HepG2 (cell line): ENCODE results near the gene SLC2A10. TPM values are rescaled to one million over a fixed set of nuclear protein-coding genes. Genes with fewer than 3 reads are reported as not detected.
A peak's percentile ranks its signal among the peaks of the same experiment; 100 is the strongest.

Experiments used
- ARNT2 ChIP-seq: sonication (generic); formaldehyde crosslinking; IDR thresholded peaks from 2 replicates; pipeline ENCODE4 v1.8.0; 2022; ENCODE audit warnings: mild to moderate bottlenecking, low read depth, missing genetic modification reagents, moderate library complexity
- CHD4 ChIP-seq: fragments of 200-600 bp; sonication (generic); IDR thresholded peaks from 2 replicates; pipeline ENCODE4 v1.7.0; 2017; ENCODE audit warnings: mild to moderate bottlenecking, low read length, borderline replicate concordance
- DMAP1 ChIP-seq: IDR thresholded peaks from 2 replicates; pipeline ENCODE4 v1.6.1; 2016
- IRX3 ChIP-seq: sonication (generic); formaldehyde crosslinking; IDR thresholded peaks from 2 replicates; pipeline ENCODE4 v1.8.1; 2023; ENCODE audit warnings: mild to moderate bottlenecking, low read depth, missing genetic modification reagents, borderline replicate concordance
- KAT2B ChIP-seq: fragments of 150-350 bp; IDR thresholded peaks from 2 replicates; pipeline ENCODE4 v1.6.1; 2014; ENCODE audit warnings: low read depth, low read length, borderline replicate concordance
- MBNL3 ChIP-seq: fragments of 250-450 bp; sonication (Bioruptor Pico); conservative IDR thresholded peaks from 2 replicates; pipeline ENCODE4 v1.8.0; 2022; ENCODE audit warnings: mild to moderate bottlenecking, inconsistent platforms
- NONO ChIP-seq, 2 experiments: fragments of 450-650 bp in 1 of 2; sonication (generic) in 1 of 2; formaldehyde crosslinking in 1 of 2; IDR thresholded peaks in 1 of 2; conservative IDR thresholded peaks in 1 of 2; 2 replicates each; pipeline versions ENCODE4 v1.6.1 to v1.8.0; 2017 to 2022; ENCODE audit warnings: mild to moderate bottlenecking in 1 of 2, missing genetic modification reagents in 1 of 2, moderate library complexity in 1 of 2
- PAX8 ChIP-seq: sonication (generic); formaldehyde crosslinking; IDR thresholded peaks from 2 replicates; pipeline ENCODE4 v1.8.0; 2022; ENCODE audit warnings: mild to moderate bottlenecking, missing genetic modification reagents, borderline replicate concordance
- PTBP1 ChIP-seq: fragments of 200-400 bp; formaldehyde crosslinking; IDR thresholded peaks from 2 replicates; pipeline ENCODE4 v1.6.1; 2018; ENCODE audit warnings: low read length, low read depth; ENCODE audit not compliant: poor library complexity, severe bottlenecking
- RFX5 ChIP-seq: IDR thresholded peaks from 2 replicates; pipeline ENCODE4 v1.6.1; 2011; ENCODE audit warnings: low read depth, low read length, improper control_type of control experiment
- SP1 ChIP-seq, 2 experiments: fragments of 450-650 bp in 1 of 2; sonication (generic) in 1 of 2; formaldehyde crosslinking in 1 of 2; IDR thresholded peaks; 2 replicates each; pipeline versions ENCODE4 v1.4.0 to v1.6.1; 2016 to 2020; ENCODE audit warnings: missing genetic modification reagents in 1 of 2
- SP4 ChIP-seq: sonication (generic); formaldehyde crosslinking; IDR thresholded peaks from 2 replicates; pipeline ENCODE4 v1.8.1; 2023; ENCODE audit warnings: mild to moderate bottlenecking, missing genetic modification reagents
- TBP ChIP-seq: sonication (generic); formaldehyde crosslinking; IDR thresholded peaks from 2 replicates; pipeline ENCODE4 v1.5.0; 2020; ENCODE audit warnings: missing genetic modification reagents
- ZIK1 ChIP-seq: sonication (generic); formaldehyde crosslinking; IDR thresholded peaks from 2 replicates; pipeline ENCODE4 v1.5.0; 2020; ENCODE audit warnings: mild to moderate bottlenecking, low read depth, missing genetic modification reagents, borderline replicate concordance
- ZNF629 ChIP-seq: sonication (generic); formaldehyde crosslinking; conservative IDR thresholded peaks from 2 replicates; pipeline ENCODE4 v1.5.0; 2020; ENCODE audit warnings: missing genetic modification reagents
- ZNF678 ChIP-seq: sonication (generic); formaldehyde crosslinking; IDR thresholded peaks from 2 replicates; pipeline ENCODE4 v1.4.0; 2020; ENCODE audit warnings: mild to moderate bottlenecking, missing genetic modification reagents
- ZNF737 ChIP-seq: sonication (generic); formaldehyde crosslinking; IDR thresholded peaks from 2 replicates; pipeline ENCODE4 v1.5.0; 2020; ENCODE audit warnings: missing genetic modification reagents, mild to moderate bottlenecking, borderline replicate concordance
- ZNF83 ChIP-seq: sonication (generic); formaldehyde crosslinking; IDR thresholded peaks from 2 replicates; pipeline ENCODE4 v1.4.0; 2020; ENCODE audit warnings: missing genetic modification reagents, mild to moderate bottlenecking, borderline replicate concordance
- ZSCAN31 ChIP-seq: sonication (generic); formaldehyde crosslinking; IDR thresholded peaks from 2 replicates; pipeline ENCODE4 v1.5.0; 2020; ENCODE audit warnings: low read depth, mild to moderate bottlenecking, missing genetic modification reagents
- polyA plus RNA-seq, 8 experiments: library from polyadenylated mRNA; depleted of rRNA in 3 of 8; stranded (reverse) in 7 of 8; unstranded in 1 of 8; fragments of >200 nt; fragmentation: Illumina TruSeq in 4 of 8; extraction: Trizol in 4 of 8; gene quantifications; 2 replicates each; pipeline versions ENCODE4 v1.2.1 to v1.2.3, GENCODE V29; 2011 to 2016; ENCODE audit warnings: low read depth in 4 of 8, missing spikeins in 1 of 8, mixed read lengths in 1 of 8; ENCODE audit not compliant: insufficient read depth in 1 of 8
- total RNA-seq, 5 experiments: library from RNA; depleted of rRNA; stranded (reverse); fragments of >200 nt; fragmentation: Illumina TruSeq; extraction: Trizol; gene quantifications; 2 replicates each; pipeline ENCODE4 v1.2.3, GENCODE V29; 2016; ENCODE audit warnings: low read depth in 1 of 5
- TF ChIP-seq, protein P1 (sequence below): sonication (generic); formaldehyde crosslinking; IDR thresholded peaks from 2 replicates; pipeline ENCODE4 v1.5.0; 2020; ENCODE audit warnings: mild to moderate bottlenecking, missing genetic modification reagents
- TF ChIP-seq, protein P2 (sequence below): sonication (generic); formaldehyde crosslinking; IDR thresholded peaks from 2 replicates; pipeline ENCODE4 v1.4.0; 2020; ENCODE audit warnings: missing genetic modification reagents
- TF ChIP-seq, protein P3 (sequence below): sonication (generic); formaldehyde crosslinking; IDR thresholded peaks from 2 replicates; pipeline ENCODE4 v1.5.1; 2020; ENCODE audit warnings: missing genetic modification reagents, mild to moderate bottlenecking, borderline replicate concordance
- TF ChIP-seq, protein P4 (sequence below), 2 experiments: fragments of 450-650 bp in 1 of 2; sonication (generic) in 1 of 2; formaldehyde crosslinking; IDR thresholded peaks; 2 replicates each; pipeline versions ENCODE4 v1.5.0 to v1.8.0; 2020 to 2022; ENCODE audit warnings: mild to moderate bottlenecking in 1 of 2, missing genetic modification reagents in 1 of 2

The SLC2A10 gene
- total and polyA plus RNA-seq, 2 of the 13 experiments (the other 11 are each of a cell fraction or from before 2014, with no cell fraction given) = 16.0 to 18.4 TPM

DNA sequence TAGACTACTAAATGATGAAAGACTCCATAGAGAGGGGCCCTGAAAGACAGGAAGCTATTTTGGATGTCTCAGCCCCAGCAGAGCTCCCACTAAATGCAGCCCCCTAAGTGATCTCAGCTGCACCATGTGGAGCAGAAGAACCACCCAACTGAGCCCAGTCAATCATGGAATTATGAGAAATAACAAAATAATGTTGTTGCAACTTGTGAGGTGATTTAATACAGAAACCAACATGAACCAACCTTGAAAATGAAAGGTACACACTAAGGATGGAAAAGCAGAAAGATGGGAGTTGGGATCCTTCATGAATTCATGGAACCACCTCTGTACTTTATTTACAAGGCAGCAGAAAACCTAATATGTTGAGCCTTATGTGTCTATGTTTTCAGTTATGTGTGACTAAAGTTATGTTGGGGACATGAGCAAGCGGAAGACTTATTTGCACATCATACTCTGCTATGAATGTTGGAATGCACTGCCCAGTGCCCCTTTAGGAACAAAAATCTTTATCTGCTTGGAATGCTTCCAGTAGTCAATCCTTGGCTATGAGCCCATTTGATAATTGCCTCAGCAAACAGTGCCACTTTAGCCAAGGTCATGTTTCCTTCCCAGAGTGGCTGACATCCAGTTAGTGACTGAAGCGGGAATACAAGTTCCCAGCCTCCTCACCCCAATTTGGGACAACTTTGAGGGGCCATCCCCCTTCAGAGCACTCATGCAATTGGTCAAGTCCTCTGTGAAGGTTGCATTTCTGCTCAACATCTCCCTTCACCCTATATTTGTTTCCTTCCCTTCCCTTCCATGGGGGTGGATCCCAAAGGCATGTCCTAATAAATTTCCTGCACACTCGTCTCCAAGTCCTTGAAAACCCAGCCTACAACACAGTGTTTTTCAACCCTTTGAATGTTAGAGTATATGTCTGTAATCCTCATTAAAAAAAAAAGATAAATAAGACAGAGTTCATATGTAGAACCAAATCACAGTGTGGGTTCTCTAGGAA is 38.6 kb upstream of the SLC2A10 start (continued):
- TF ChIP-seq PAX8 (no peak; the same call in 1 of the 2 replicates), SP1 (IDR thresholded peaks at IDR 0.05) (no peak), SP1 (CRISPR knock-in tag; IDR thresholded peaks at IDR 0.05) (no peak), IRX3 (CRISPR knock-in tag) (no peak; the same call in 1 of the 2 replicates), ZNF678 (no peak), ARNT2 (peak; percentile 92), ZNF629 (peak; percentile 97), TBP (CRISPR knock-in tag) (no peak), ZSCAN31 (CRISPR knock-in tag) (0 out of 2 replicates have a peak, but pooled peaks have one; percentile 70), CHD4 (peak; percentile 88; the same call in 1 of the 2 replicates), ZNF737 (CRISPR knock-in tag) (no peak; the same call in 1 of the 2 replicates), MBNL3 (no peak), ZNF83 (CRISPR knock-in tag) (no peak), DMAP1 (CRISPR knock-in tag) (peak; percentile 78), NONO (IDR thresholded peaks at IDR 0.05) (no peak), NONO (CRISPR knock-in tag; conservative IDR thresholded peaks at IDR 0.05) (no peak), PTBP1 (no peak), ZIK1 (CRISPR knock-in tag) (no peak), RFX5 (no peak), KAT2B (peak; percentile 70; the same call in 1 of the 2 replicates), SP4 (no peak)
- TF ChIP-seq, protein P1, sequence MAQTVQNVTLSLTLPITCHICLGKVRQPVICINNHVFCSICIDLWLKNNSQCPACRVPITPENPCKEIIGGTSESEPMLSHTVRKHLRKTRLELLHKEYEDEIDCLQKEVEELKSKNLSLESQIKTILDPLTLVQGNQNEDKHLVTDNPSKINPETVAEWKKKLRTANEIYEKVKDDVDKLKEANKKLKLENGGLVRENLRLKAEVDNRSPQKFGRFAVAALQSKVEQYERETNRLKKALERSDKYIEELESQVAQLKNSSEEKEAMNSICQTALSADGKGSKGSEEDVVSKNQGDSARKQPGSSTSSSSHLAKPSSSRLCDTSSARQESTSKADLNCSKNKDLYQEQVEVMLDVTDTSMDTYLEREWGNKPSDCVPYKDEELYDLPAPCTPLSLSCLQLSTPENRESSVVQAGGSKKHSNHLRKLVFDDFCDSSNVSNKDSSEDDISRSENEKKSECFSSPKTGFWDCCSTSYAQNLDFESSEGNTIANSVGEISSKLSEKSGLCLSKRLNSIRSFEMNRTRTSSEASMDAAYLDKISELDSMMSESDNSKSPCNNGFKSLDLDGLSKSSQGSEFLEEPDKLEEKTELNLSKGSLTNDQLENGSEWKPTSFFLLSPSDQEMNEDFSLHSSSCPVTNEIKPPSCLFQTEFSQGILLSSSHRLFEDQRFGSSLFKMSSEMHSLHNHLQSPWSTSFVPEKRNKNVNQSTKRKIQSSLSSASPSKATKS (CRISPR knock-in tag) = no peak
- TF ChIP-seq, protein P2, sequence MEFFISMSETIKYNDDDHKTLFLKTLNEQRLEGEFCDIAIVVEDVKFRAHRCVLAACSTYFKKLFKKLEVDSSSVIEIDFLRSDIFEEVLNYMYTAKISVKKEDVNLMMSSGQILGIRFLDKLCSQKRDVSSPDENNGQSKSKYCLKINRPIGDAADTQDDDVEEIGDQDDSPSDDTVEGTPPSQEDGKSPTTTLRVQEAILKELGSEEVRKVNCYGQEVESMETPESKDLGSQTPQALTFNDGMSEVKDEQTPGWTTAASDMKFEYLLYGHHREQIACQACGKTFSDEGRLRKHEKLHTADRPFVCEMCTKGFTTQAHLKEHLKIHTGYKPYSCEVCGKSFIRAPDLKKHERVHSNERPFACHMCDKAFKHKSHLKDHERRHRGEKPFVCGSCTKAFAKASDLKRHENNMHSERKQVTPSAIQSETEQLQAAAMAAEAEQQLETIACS (CRISPR knock-in tag) = no peak
- TF ChIP-seq, protein P3, sequence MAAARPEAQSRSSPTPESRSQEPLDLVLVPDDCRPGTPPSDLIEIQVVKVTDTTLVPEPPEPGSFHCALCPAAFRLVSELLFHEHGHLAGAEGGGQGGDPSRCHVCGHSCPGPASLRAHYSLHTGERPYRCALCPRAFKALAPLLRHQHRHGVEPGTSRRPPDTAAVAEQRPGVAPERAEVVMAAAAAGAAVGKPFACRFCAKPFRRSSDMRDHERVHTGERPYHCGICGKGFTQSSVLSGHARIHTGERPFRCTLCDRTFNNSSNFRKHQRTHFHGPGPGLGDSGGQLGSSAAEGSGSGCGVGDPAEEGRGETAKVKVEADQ (CRISPR knock-in tag) = 0 out of 2 replicates have a peak, but pooled peaks have one; percentile 71
- TF ChIP-seq, protein P4, sequence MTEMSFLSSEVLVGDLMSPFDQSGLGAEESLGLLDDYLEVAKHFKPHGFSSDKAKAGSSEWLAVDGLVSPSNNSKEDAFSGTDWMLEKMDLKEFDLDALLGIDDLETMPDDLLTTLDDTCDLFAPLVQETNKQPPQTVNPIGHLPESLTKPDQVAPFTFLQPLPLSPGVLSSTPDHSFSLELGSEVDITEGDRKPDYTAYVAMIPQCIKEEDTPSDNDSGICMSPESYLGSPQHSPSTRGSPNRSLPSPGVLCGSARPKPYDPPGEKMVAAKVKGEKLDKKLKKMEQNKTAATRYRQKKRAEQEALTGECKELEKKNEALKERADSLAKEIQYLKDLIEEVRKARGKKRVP (CRISPR knock-in tag; IDR thresholded peaks at IDR 0.05) = peak; percentile 5 to 82; a peak in 2 of 4 replicates
